Activated naive CD8-positive, alpha-beta T cell treated with anti-CD3 and anti-CD28 coated beads, Interleukin-2, amount 10 ng/mL, durations not matched to agents 7 days and 5 days (primary cell): ENCODE measurements around the gene COL23A1. TPM values are rescaled to one million over a fixed set of nuclear protein-coding genes. Genes with fewer than 3 reads are reported as not detected.

Experiments used
- ATAC-seq: fragments of 150-1000 bp; cut with Tn5 transposase; one replicate; pipeline ENCODE4 v1.10.0; 2021; ENCODE audit warnings: low read depth, moderate library complexity
- POLR2A ChIA-PET: fragments of 350-600 bp; sonication (Branson Sonifier 250); formaldehyde crosslinking; loops from one replicate; lab custom pipeline; 2021; ENCODE audit warnings: antibody characterized with exemption; lab: Charles Lee
- DNase-seq: peaks from one replicate; pipeline ENCODE4 v3.0.0; 2021
- H3K27ac Mint-ChIP-seq: one replicate; pipeline ENCODE4 v1.8.0; 2022; ENCODE audit warnings: mild to moderate bottlenecking, mixed read lengths
- H3K27me3 Mint-ChIP-seq: one replicate; pipeline ENCODE4 v1.8.0; 2022; ENCODE audit warnings: mild to moderate bottlenecking, moderate library complexity, mixed read lengths
- H3K36me3 Mint-ChIP-seq: one replicate; pipeline ENCODE4 v1.8.0; 2021; ENCODE audit warnings: mild to moderate bottlenecking, mixed read lengths
- H3K4me1 Mint-ChIP-seq: one replicate; pipeline ENCODE4 v1.8.0; 2021; ENCODE audit warnings: mixed read lengths
- H3K4me3 Mint-ChIP-seq: one replicate; pipeline ENCODE4 v1.8.0; 2022; ENCODE audit warnings: mild to moderate bottlenecking, moderate library complexity, mixed read lengths
- H3K9me3 Mint-ChIP-seq: one replicate; pipeline ENCODE4 v1.8.0; 2021; ENCODE audit warnings: mixed read lengths
- total RNA-seq, 2 experiments: library from RNA; stranded (reverse); gene quantifications; one replicate each; pipeline ENCODE4 v1.2.3, GENCODE V29; 2021

The COL23A1 gene
- total RNA-seq, 2 experiments from 2014 or later, result 0.60 to 0.83 TPM

GRCh38 chr5:178335302-178336030, 254.7 kb downstream of the COL23A1 start:
- Mint-ChIP-seq H3K4me3 (no peak overlapping the region), H3K27me3 (peaks cover 2% of the 10 kb centered on the region), H3K4me1 (peaks cover 6% of the 10 kb centered on the region), H3K36me3 (no peaks in the 10 kb centered on the region), H3K27ac (no peak overlapping the region), H3K9me3 (no peaks in the 10 kb centered on the region)
- POLR2A ChIA-PET, result no interaction called here
- ATAC-seq, result no peak
- DNase-seq, result no peak

- DNase-seq (no peak), ATAC-seq (no peak)
- Mint-ChIP-seq H3K4me1 (peaks cover 6% of the 10 kb centered on the region), H3K27me3 (peaks cover 2% of the 10 kb centered on the region), H3K9me3 (no peaks in the 10 kb centered on the region), H3K36me3 (no peaks in the 10 kb centered on the region), H3K4me3 (no peak overlapping the region), H3K27ac (no peak overlapping the region)
- POLR2A ChIA-PET, result no interaction called here
Observed at GRCh38 chr5:178334861-178335260, 255.3 kb downstream of the COL23A1 start.

DNA sequence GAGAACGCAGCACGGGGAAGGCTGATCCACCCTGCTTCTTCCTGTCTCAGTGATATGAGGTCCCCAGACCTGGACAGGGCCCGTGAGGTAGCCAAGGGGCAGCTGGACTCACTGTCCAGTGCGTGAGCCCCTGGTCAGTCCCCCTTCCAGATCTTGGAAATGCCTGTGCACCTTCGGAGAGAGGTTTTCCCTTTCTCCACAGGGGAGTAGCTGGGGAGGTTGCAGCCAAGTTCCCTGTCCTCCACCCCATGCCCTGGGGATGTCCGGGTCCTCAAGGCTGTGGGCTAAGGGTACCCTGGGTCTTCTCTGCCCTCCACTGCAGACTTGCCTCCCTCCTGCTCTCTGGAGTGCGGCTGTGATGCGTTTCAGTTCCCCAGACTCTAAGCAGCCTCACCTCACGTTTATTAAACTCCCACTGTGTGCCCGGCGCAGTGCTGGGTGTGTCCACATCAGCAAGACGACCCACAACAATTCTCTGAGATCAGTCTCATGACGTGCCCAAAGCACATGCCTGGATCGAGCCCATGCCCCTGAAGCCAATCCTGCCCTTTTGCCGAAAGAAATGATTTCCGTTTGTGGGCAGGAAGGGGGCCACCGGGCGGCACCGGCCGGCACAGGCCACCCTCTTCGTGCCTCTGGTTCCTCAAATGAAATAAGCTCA, 256.2 kb downstream of the COL23A1 start:
- H3K27me3 Mint-ChIP-seq, result peaks cover 2% of the 10 kb centered on the region

DNA sequence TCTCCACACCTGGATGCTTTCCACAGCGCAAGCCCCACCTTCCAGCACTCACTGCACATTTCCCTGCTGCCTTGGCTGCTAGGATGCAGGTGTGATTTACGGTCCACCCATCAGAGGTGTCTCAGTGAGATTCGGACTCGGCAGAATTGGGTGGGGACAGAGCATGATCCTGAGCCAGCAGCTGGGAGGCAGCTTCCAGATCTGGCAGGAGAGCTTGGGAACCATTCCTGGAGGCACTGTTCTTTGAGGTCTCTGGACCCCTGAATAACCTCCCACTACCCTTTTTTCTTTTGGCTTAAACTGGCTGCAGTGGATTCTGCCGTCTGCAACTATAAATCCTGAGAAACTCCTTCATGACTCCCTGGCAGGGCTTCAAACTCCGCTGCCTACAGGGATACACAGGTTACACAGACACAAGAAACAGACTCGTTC, 258.0 kb downstream of the COL23A1 start:
- peaks cover 6% of the 10 kb centered on the region for H3K4me1 Mint-ChIP-seq
- no peaks in the 10 kb centered on the region for H3K36me3 Mint-ChIP-seq
- H3K9me3 Mint-ChIP-seq, result no peaks in the 10 kb centered on the region
- POLR2A ChIA-PET, result interaction anchor here (0.6 kb wide), 1 partner anchor 128 kb away, joined by 3 read pairs; the partner anchor contains the start of gene HNRNPAB
- DNase-seq (no peak), ATAC-seq (no peak)
- H3K27ac Mint-ChIP-seq, result no peak overlapping the region
- no peak overlapping the region for H3K4me3 Mint-ChIP-seq
- H3K27me3 Mint-ChIP-seq, result peaks cover 2% of the 10 kb centered on the region

More for the DNA sequence above, 256.2 kb downstream of the COL23A1 start:
- no peaks in the 10 kb centered on the region for H3K9me3 Mint-ChIP-seq
- no peak overlapping the region for H3K27ac Mint-ChIP-seq
- POLR2A ChIA-PET, result no interaction called here
- H3K36me3 Mint-ChIP-seq, result no peaks in the 10 kb centered on the region
- ATAC-seq (no peak), DNase-seq (no peak)
- no peak overlapping the region for H3K4me3 Mint-ChIP-seq
- H3K4me1 Mint-ChIP-seq, result peaks cover 6% of the 10 kb centered on the region

DNA sequence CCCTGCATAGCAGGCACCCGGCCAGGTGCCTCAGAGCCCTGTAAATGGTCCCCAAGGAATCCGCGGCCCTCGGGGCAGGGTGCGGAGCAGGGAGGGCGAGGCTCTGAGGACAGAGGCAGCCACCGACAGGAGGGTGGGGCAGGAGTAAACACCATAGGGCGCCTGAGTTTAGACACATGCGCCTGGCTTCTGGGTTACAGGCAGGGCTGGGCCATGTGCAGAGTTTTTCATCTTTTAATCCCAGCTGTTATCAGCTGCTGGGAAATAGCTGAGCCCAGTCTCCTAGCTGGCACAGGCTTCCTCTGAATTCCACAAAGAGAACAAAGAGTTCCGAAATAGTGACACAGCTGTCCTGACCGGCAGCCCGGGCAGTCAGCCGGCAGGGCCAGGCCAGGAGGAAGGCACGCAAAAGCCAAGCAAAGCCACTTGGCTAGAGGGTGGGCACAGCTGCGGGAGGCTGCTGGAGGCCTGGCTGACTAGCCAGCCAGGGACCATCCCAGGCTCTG, 258.6 kb downstream of the COL23A1 start:
- no peak overlapping the region for H3K4me3 Mint-ChIP-seq
- peaks cover 6% of the 10 kb centered on the region for H3K4me1 Mint-ChIP-seq
- POLR2A ChIA-PET, result no interaction called here
- ATAC-seq, result no peak
- H3K9me3 Mint-ChIP-seq, result no peaks in the 10 kb centered on the region
- H3K27ac Mint-ChIP-seq, result peak overlapping the region; percentile 98
- peaks cover 2% of the 10 kb centered on the region for H3K27me3 Mint-ChIP-seq
- H3K36me3 Mint-ChIP-seq, result no peaks in the 10 kb centered on the region
- DNase-seq, result no peak

GRCh38 chr5:178330791-178331404, 259.3 kb downstream of the COL23A1 start:
- H3K4me3 Mint-ChIP-seq, result peak overlapping the region; percentile 40
- H3K36me3 Mint-ChIP-seq, result no peaks in the 10 kb centered on the region
- no peaks in the 10 kb centered on the region for H3K9me3 Mint-ChIP-seq
- peaks cover 6% of the 10 kb centered on the region for H3K4me1 Mint-ChIP-seq
- DNase-seq, result peak; percentile 43
- POLR2A ChIA-PET, result no interaction called here
- H3K27me3 Mint-ChIP-seq, result peaks cover 2% of the 10 kb centered on the region
- H3K27ac Mint-ChIP-seq, result peak overlapping the region; percentile 98
- peak; percentile 98 for ATAC-seq

DNA sequence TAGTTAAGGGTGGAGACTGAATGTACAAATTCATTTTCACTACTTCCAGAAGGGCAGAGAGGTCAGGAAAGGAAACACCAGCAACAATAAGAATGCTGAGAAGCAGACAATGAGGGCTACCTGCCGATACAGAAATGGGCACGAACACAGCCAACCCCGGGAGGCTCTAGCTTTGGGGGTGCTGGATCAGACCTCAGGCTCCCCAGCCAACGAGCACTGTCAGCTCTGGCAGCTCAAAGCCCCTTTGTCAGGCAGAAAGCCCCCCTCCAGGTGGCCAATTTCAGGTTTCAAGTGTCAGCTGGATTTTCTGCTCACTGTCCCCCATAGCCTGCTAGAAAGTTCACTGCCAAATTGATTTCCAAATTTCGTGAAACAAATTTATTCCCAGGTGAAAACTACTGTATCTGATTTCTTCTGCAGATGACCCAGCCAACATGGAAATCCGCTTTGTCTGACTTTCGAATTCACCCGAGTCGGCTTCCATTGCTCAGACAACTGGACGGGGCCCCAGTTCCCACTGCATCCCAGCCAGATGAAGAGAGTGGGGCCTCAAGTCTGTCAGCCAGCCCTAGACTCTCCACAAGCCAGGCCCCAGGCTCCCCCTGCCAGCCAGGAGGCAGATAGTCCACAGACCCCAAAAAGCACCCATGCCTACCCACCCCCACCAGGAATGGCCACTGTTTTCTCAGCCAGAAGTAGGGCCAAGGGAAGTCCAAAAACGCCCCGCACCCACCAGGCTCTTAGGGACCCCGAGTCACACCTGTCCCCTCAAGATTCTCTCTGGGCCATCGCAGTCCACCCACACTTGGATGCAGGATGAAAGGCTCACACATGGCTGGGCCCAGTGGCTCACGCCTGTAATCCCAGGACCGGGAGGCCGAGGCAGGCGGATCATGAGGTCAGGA, 261.1 kb downstream of the COL23A1 start:
- ATAC-seq (no peak), DNase-seq (no peak)
- Mint-ChIP-seq H3K4me1 (peaks cover 4% of the 10 kb centered on the region), H3K4me3 (no peak overlapping the region), H3K27ac (no peak overlapping the region), H3K27me3 (no peaks in the 10 kb centered on the region), H3K9me3 (no peaks in the 10 kb centered on the region), H3K36me3 (no peaks in the 10 kb centered on the region)
- POLR2A ChIA-PET, result interaction anchor here (0.8 kb wide), 1 partner anchor 94 kb away, joined by 3 read pairs; no protein-coding TSS in a partner anchor

DNA sequence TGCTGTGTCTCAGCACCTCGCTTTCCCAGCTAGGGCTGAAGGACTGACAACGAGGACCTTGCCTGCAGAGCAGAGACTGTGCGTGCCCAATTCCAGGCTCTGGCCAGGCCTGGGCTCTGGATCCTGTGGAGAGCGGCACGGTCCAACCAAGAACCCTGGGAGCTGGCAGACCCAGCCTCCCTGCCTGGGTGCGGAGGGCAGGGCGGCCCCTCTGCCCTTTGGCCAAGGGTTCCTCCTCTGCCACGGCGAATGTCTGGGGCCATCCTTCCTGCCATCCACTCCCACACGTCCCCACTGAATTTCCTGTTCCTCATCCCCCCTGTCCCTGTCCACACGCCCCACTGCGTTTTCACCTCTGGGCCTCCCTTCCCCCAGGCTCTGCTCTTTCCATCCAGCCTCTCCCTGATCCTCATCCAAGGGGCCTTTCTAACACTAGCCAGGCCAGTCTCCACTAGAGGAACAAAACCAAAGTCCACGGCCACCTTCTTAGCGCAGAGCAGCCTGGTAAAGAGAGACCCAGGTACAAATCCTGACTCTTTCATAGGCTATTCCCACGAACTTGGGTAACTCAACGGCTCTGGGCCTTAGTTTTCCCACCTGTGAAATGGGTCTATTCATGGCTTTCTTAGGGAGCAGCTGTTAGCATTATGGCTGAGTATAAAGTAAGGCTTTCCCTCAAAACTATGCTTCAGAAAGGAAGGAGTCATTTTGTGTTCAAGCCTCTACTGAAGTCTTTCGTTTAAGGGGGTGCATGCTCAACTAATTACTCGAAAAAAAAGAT, 262.1 kb downstream of the COL23A1 start:
- ATAC-seq (no peak), DNase-seq (no peak)
- POLR2A ChIA-PET, result no interaction called here
- no peak overlapping the region for H3K4me3 Mint-ChIP-seq
- peaks cover 4% of the 10 kb centered on the region for H3K4me1 Mint-ChIP-seq
- H3K27me3 Mint-ChIP-seq, result no peaks in the 10 kb centered on the region
- H3K36me3 Mint-ChIP-seq, result no peaks in the 10 kb centered on the region
- no peaks in the 10 kb centered on the region for H3K9me3 Mint-ChIP-seq
- no peak overlapping the region for H3K27ac Mint-ChIP-seq

GRCh38 chr5:178327446-178327845, 262.7 kb downstream of the COL23A1 start:
- no peak overlapping the region for H3K27ac Mint-ChIP-seq
- H3K4me1 Mint-ChIP-seq, result peaks cover 4% of the 10 kb centered on the region
- POLR2A ChIA-PET, result no interaction called here
- H3K36me3 Mint-ChIP-seq, result no peaks in the 10 kb centered on the region
- H3K4me3 Mint-ChIP-seq, result no peak overlapping the region
- DNase-seq (no peak), ATAC-seq (no peak)
- H3K9me3 Mint-ChIP-seq, result no peaks in the 10 kb centered on the region
- H3K27me3 Mint-ChIP-seq, result no peaks in the 10 kb centered on the region

DNA sequence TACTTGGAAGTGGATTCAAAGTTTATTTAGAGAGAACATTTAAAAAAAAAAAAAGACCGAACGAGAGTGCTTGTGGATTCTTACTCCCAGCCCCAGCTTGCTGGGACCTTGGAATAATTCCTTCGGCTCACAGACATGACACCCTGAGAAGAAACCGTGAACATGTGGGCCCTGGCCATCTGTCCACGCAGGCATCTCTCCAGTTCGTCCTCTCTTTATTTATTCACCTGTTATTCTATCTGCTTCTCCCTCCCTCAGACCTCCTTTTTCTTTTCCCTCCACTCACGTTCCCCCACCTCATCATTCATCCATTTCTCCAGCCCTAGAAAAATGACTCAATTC, 263.8 kb downstream of the COL23A1 start:
- H3K4me1 Mint-ChIP-seq, result peaks cover 4% of the 10 kb centered on the region
- no peak overlapping the region for H3K4me3 Mint-ChIP-seq
- no peak overlapping the region for H3K27ac Mint-ChIP-seq
- POLR2A ChIA-PET, result no interaction called here
- no peaks in the 10 kb centered on the region for H3K27me3 Mint-ChIP-seq
- DNase-seq, result no peak
- H3K36me3 Mint-ChIP-seq, result no peaks in the 10 kb centered on the region
- no peak for ATAC-seq
- no peaks in the 10 kb centered on the region for H3K9me3 Mint-ChIP-seq

- POLR2A ChIA-PET, result no interaction called here
- no peaks in the 10 kb centered on the region for H3K36me3 Mint-ChIP-seq
Observed at GRCh38 chr5:178325679-178326373, 264.4 kb downstream of the COL23A1 start.

GRCh38 chr5:178325311-178325678, 264.9 kb downstream of the COL23A1 start:
- DNase-seq (no peak), ATAC-seq (no peak)
- H3K27me3 Mint-ChIP-seq, result no peaks in the 10 kb centered on the region
- H3K27ac Mint-ChIP-seq, result peak overlapping the region; percentile 40
- no peaks in the 10 kb centered on the region for H3K36me3 Mint-ChIP-seq
- H3K4me3 Mint-ChIP-seq, result no peak overlapping the region
- POLR2A ChIA-PET, result no interaction called here
- no peaks in the 10 kb centered on the region for H3K4me1 Mint-ChIP-seq
- H3K9me3 Mint-ChIP-seq, result no peaks in the 10 kb centered on the region

More at GRCh38 chr5:178325679-178326373, 264.4 kb downstream of the COL23A1 start:
- Mint-ChIP-seq H3K27ac (peak overlapping the region; percentile 40), H3K9me3 (no peaks in the 10 kb centered on the region), H3K4me3 (no peak overlapping the region), H3K27me3 (no peaks in the 10 kb centered on the region), H3K4me1 (peaks cover 3% of the 10 kb centered on the region)
- DNase-seq (no peak), ATAC-seq (no peak)
